Karpas-422 (cell line): Measurements from ENCODE around the gene TXNL4A. TPM values are rescaled to one million over a fixed set of nuclear protein-coding genes. Genes with fewer than 3 reads are reported as not detected.
A peak's percentile ranks its signal among the peaks of the same experiment; 100 is the strongest.

Source experiments
- DNase-seq: peaks from one replicate; pipeline ENCODE4 v3.0.0-alpha.2; 2015
- H2AFZ ChIP-seq: fragments of 200-600 bp; sonication (generic); 2 replicates; pipeline ENCODE4 v1.6.1; 2014; ENCODE audit warnings: antibody characterized with exemption, low read length, mixed read lengths
- H3K27ac ChIP-seq: fragments of 200-600 bp; sonication (generic); 2 replicates; pipeline ENCODE4 v1.5.1; 2014; ENCODE audit warnings: mild to moderate bottlenecking, low read length, moderate library complexity
- H3K27me3 ChIP-seq: fragments of 200-600 bp; sonication (generic); 2 replicates; pipeline ENCODE4 v1.6.1; 2014; ENCODE audit warnings: low read length, mixed read lengths
- H3K36me3 ChIP-seq: fragments of 200-600 bp; sonication (generic); 2 replicates; pipeline ENCODE4 v1.6.1; 2014; ENCODE audit warnings: low read length, mixed read lengths; ENCODE audit not compliant: insufficient read depth
- H3K4me1 ChIP-seq: fragments of 200-600 bp; sonication (generic); 2 replicates; pipeline ENCODE4 v1.6.1; 2014; ENCODE audit warnings: mild to moderate bottlenecking, low read length, mixed read lengths
- H3K4me2 ChIP-seq: fragments of 200-600 bp; sonication (generic); 2 replicates; pipeline ENCODE4 v1.6.1; 2014; ENCODE audit warnings: low read length, low read depth, mild to moderate bottlenecking; ENCODE audit not compliant: poor library complexity, severe bottlenecking
- H3K4me3 ChIP-seq: fragments of 200-600 bp; sonication (generic); 2 replicates; pipeline ENCODE4 v1.5.1; 2014; ENCODE audit warnings: mild to moderate bottlenecking, antibody characterized with exemption, low read length, mixed read lengths
- H3K79me2 ChIP-seq: fragments of 200-600 bp; sonication (generic); 2 replicates; pipeline ENCODE4 v1.6.1; 2014; ENCODE audit warnings: mild to moderate bottlenecking, low read length, mixed read lengths
- H3K9ac ChIP-seq: fragments of 200-600 bp; sonication (generic); 2 replicates; pipeline ENCODE4 v1.6.0; 2014; ENCODE audit warnings: low read length
- H3K9me2 ChIP-seq: fragments of 200-600 bp; sonication (generic), shearing (Covaris generic); replicated peaks from 2 replicates; pipeline ENCODE4 v1.6.0; 2014; ENCODE audit warnings: mild to moderate bottlenecking, low read length, moderate library complexity; ENCODE audit not compliant: insufficient read depth
- H3K9me3 ChIP-seq: fragments of 300-700, 200-600 bp; sonication (generic); 2 replicates; pipeline ENCODE4 v1.6.1; 2014; ENCODE audit warnings: low read length, mixed read lengths
- H4K20me1 ChIP-seq: fragments of 200-600 bp; sonication (generic); 2 replicates; pipeline ENCODE4 v1.6.1; 2014; ENCODE audit warnings: mild to moderate bottlenecking, antibody characterized with exemption, low read length, low read depth; ENCODE audit not compliant: insufficient read depth
- total RNA-seq: library from RNA; depleted of rRNA; stranded (reverse); fragments of >200 nt; shearing (Covaris generic); gene quantifications from 2 replicates; pipeline ENCODE4 v1.2.3, GENCODE V29; 2014; ENCODE audit warnings: low replicate concordance

TXNL4A gene
- total RNA-seq, 1 experiment from 2014 or later = 186 TPM

GRCh38 chr18:79948719-79949411 is 39.5 kb downstream of the TXNL4A start:
- DNase-seq = no peak
- Histone ChIP-seq H3K79me2 (peaks cover 70% of the 10 kb centered on the region), H3K36me3 (peaks cover 7% of the 10 kb centered on the region; the same call in 1 of the 2 replicates), H3K9me2 (no peaks in the 10 kb centered on the region), H4K20me1 (peaks cover 36% of the 10 kb centered on the region), H3K9ac (peak overlapping the region; percentile 78), H3K27me3 (no peaks in the 10 kb centered on the region), H2AFZ (no peak overlapping the region), H3K4me1 (peaks cover 54% of the 10 kb centered on the region), H3K9me3 (no peaks in the 10 kb centered on the region), H3K4me3 (peak overlapping the region; percentile 89; the same call in 1 of the 2 replicates), H3K27ac (peak overlapping the region; percentile 90), H3K4me2 (peak overlapping the region; percentile 91)

GRCh38 chr18:79947881-79948610 is 40.3 kb downstream of the TXNL4A start:
- no peak overlapping the region for H3K9ac ChIP-seq
- no peak overlapping the region for H2AFZ ChIP-seq
- peaks cover 7% of the 10 kb centered on the region; the same call in 1 of the 2 replicates for H3K36me3 ChIP-seq
- peaks cover 77% of the 10 kb centered on the region for H3K79me2 ChIP-seq
- no peak for DNase-seq
- peaks cover 53% of the 10 kb centered on the region for H3K4me1 ChIP-seq
- no peak overlapping the region for H3K4me2 ChIP-seq
- H3K27me3 ChIP-seq = no peaks in the 10 kb centered on the region
- no peaks in the 10 kb centered on the region for H3K9me3 ChIP-seq
- no peaks in the 10 kb centered on the region for H3K9me2 ChIP-seq
- H3K4me3 ChIP-seq = no peak overlapping the region
- peaks cover 36% of the 10 kb centered on the region for H4K20me1 ChIP-seq
- no peak overlapping the region for H3K27ac ChIP-seq

GRCh38 chr18:79947054-79947755 is 41.2 kb downstream of the TXNL4A start:
- no peak overlapping the region for H3K27ac ChIP-seq
- no peak overlapping the region for H3K4me3 ChIP-seq
- H3K4me2 ChIP-seq = peak overlapping the region; percentile 14
- H4K20me1 ChIP-seq = peaks cover 35% of the 10 kb centered on the region
- no peak overlapping the region for H2AFZ ChIP-seq
- peaks cover 53% of the 10 kb centered on the region for H3K4me1 ChIP-seq
- no peak for DNase-seq
- H3K9me3 ChIP-seq = no peaks in the 10 kb centered on the region
- no peaks in the 10 kb centered on the region for H3K9me2 ChIP-seq
- H3K79me2 ChIP-seq = peaks cover 85% of the 10 kb centered on the region
- 0 out of 2 replicates have a peak overlapping the region, but pooled peaks have one; percentile 0 for H3K9ac ChIP-seq
- peaks cover 16% of the 10 kb centered on the region for H3K36me3 ChIP-seq
- no peaks in the 10 kb centered on the region for H3K27me3 ChIP-seq

- Histone ChIP-seq H3K4me3 (no peak overlapping the region), H4K20me1 (peaks cover 28% of the 10 kb centered on the region), H3K9me2 (no peaks in the 10 kb centered on the region), H2AFZ (no peak overlapping the region), H3K27ac (peak overlapping the region; percentile 40), H3K4me2 (peak overlapping the region; percentile 52), H3K9me3 (no peaks in the 10 kb centered on the region), H3K79me2 (peaks cover 96% of the 10 kb centered on the region), H3K36me3 (peaks cover 34% of the 10 kb centered on the region), H3K9ac (peak overlapping the region; percentile 7; the same call in 1 of the 2 replicates), H3K27me3 (no peaks in the 10 kb centered on the region), H3K4me1 (peaks cover 45% of the 10 kb centered on the region)
- no peak for DNase-seq
These were observed 43.0 kb downstream of the TXNL4A start for GRCh38 chr18:79945118-79946042.

GRCh38 chr18:79944746-79945117 is 43.6 kb downstream of the TXNL4A start:
- Histone ChIP-seq H3K36me3 (peaks cover 37% of the 10 kb centered on the region), H3K9ac (no peak overlapping the region), H3K9me3 (no peaks in the 10 kb centered on the region), H3K4me2 (no peak overlapping the region), H3K9me2 (no peaks in the 10 kb centered on the region), H3K79me2 (peaks cover 96% of the 10 kb centered on the region), H2AFZ (no peak overlapping the region), H4K20me1 (peaks cover 24% of the 10 kb centered on the region), H3K27me3 (no peaks in the 10 kb centered on the region), H3K4me3 (no peak overlapping the region), H3K4me1 (peaks cover 39% of the 10 kb centered on the region), H3K27ac (no peak overlapping the region)
- DNase-seq = no peak

GRCh38 chr18:79944126-79944731 is 44.1 kb downstream of the TXNL4A start:
- Histone ChIP-seq H3K79me2 (peaks cover 96% of the 10 kb centered on the region), H4K20me1 (peaks cover 23% of the 10 kb centered on the region), H3K9me2 (no peaks in the 10 kb centered on the region), H3K9ac (no peak overlapping the region), H3K36me3 (peaks cover 42% of the 10 kb centered on the region), H3K27me3 (no peaks in the 10 kb centered on the region), H2AFZ (no peak overlapping the region), H3K4me2 (no peak overlapping the region), H3K4me3 (no peak overlapping the region), H3K4me1 (peaks cover 34% of the 10 kb centered on the region), H3K9me3 (no peaks in the 10 kb centered on the region), H3K27ac (no peak overlapping the region)
- DNase-seq = no peak

GRCh38 chr18:79943608-79944125 is 44.7 kb downstream of the TXNL4A start:
- peaks cover 18% of the 10 kb centered on the region for H4K20me1 ChIP-seq
- peaks cover 96% of the 10 kb centered on the region for H3K79me2 ChIP-seq
- no peaks in the 10 kb centered on the region for H3K9me2 ChIP-seq
- H3K9ac ChIP-seq = no peak overlapping the region
- H3K4me2 ChIP-seq = no peak overlapping the region
- no peaks in the 10 kb centered on the region for H3K9me3 ChIP-seq
- peaks cover 28% of the 10 kb centered on the region for H3K4me1 ChIP-seq
- no peak for DNase-seq
- H3K27me3 ChIP-seq = no peaks in the 10 kb centered on the region
- no peak overlapping the region for H3K27ac ChIP-seq
- no peak overlapping the region for H2AFZ ChIP-seq
- H3K4me3 ChIP-seq = no peak overlapping the region
- peaks cover 40% of the 10 kb centered on the region for H3K36me3 ChIP-seq
